ENCODE results near the gene DYNLT2. TPM values are rescaled to one million over a fixed set of nuclear protein-coding genes. Genes with fewer than 3 reads are reported as not detected.

Gene DYNLT2
- total and polyA plus RNA-seq, 2 of the 13 experiments (the other 11 are each of a cell fraction or from before 2014, with no cell fraction given): 2.1 to 4.3 TPM

DNA sequence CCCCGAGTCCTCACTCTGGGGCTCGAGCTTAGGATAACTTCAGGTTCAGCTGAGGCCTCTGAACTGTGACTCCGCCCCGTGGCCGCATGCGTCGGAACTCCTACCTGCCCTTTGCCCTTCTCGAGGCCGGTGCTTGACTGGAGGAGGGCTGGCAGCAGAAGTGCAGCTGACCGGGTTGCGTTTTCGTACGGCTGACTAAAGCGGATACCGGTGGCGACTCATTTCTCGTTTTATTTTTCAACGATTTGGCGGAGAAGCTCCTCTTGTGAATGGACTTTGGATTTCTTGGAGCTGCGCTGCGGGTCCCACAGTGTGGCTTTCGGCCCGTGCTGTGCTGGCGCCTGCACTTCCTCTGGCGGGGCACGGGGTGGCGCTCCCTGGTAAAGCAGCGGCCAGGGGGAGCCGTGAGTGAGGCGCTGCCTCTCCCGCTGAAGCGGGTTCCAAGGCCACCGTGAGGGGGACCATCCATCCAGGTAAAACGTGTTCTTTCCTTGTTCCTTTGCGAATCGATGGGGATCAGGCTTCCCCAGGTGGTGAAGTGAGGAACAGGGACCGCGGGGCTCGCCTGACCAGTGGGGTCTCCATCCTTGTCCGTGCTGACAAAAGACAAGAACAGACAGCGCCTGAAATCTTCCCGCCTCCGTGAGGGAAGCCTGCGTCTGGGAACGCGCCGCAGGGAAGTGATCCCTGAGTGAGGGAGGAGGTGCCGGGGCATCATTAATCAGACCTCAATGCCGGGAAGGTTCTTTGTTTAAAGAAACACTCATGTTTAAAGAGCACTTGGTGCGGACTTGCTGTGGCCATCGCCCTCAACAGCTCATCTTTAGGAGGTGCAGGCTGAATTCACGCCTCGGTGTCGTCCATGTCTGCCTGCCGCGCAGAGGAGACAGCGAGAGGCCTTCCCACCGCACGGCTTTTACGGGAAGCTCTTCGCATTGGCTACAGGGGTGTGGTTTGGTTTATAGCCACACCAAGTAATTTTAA, 38.9 kb upstream of the DYNLT2 start (continued):
- TF ChIP-seq, protein P1, sequence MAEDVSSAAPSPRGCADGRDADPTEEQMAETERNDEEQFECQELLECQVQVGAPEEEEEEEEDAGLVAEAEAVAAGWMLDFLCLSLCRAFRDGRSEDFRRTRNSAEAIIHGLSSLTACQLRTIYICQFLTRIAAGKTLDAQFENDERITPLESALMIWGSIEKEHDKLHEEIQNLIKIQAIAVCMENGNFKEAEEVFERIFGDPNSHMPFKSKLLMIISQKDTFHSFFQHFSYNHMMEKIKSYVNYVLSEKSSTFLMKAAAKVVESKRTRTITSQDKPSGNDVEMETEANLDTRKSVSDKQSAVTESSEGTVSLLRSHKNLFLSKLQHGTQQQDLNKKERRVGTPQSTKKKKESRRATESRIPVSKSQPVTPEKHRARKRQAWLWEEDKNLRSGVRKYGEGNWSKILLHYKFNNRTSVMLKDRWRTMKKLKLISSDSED (CRISPR knock-in tag; IDR thresholded peaks at IDR 0.05): no peak
- TF ChIP-seq KMT2B (CRISPR knock-in tag; IDR thresholded peaks at IDR 0.05) (peak; percentile 62), ZNF761 (CRISPR knock-in tag; conservative IDR thresholded peaks at IDR 0.05) (peak; percentile 92), PHF8 (CRISPR knock-in tag; IDR thresholded peaks at IDR 0.05) (peak; percentile 84), ZNF350 (CRISPR knock-in tag; IDR thresholded peaks at IDR 0.05; ENCODE audit: borderline replicate concordance, low read depth) (peak; percentile 75; the same call in 1 of the 2 replicates), SRF (IDR thresholded peaks at IDR 0.05; ENCODE audit: low read depth, low read length) (no peak), ZNF724P (CRISPR knock-in tag; IDR thresholded peaks at IDR 0.05; ENCODE audit: borderline replicate concordance) (peak; percentile 92), HMG20A (CRISPR knock-in tag; IDR thresholded peaks at IDR 0.05; ENCODE audit: borderline replicate concordance) (peak; percentile 29; the same call in 1 of the 2 replicates), BCL6 (CRISPR knock-in tag; IDR thresholded peaks at IDR 0.05) (peak; percentile 72), ONECUT2 (CRISPR knock-in tag; IDR thresholded peaks at IDR 0.05) (no peak), MED13 (CRISPR knock-in tag; IDR thresholded peaks at IDR 0.05) (0 out of 2 replicates have a peak, but pooled peaks have one; percentile 17), HHEX (CRISPR knock-in tag; IDR thresholded peaks at IDR 0.05) (peak; percentile 23; the same call in 1 of the 2 replicates), FLYWCH1 (CRISPR knock-in tag; IDR thresholded peaks at IDR 0.05) (peak; percentile 17; the same call in 1 of the 2 replicates)
- TF ChIP-seq, protein P2, sequence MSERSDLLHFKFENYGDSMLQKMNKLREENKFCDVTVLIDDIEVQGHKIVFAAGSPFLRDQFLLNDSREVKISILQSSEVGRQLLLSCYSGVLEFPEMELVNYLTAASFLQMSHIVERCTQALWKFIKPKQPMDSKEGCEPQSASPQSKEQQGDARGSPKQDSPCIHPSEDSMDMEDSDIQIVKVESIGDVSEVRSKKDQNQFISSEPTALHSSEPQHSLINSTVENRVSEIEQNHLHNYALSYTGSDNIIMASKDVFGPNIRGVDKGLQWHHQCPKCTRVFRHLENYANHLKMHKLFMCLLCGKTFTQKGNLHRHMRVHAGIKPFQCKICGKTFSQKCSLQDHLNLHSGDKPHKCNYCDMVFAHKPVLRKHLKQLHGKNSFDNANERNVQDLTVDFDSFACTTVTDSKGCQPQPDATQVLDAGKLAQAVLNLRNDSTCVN (CRISPR knock-in tag; IDR thresholded peaks at IDR 0.05; ENCODE audit: borderline replicate concordance): 0 out of 2 replicates have a peak, but pooled peaks have one; percentile 40
- TF ChIP-seq, protein P3, sequence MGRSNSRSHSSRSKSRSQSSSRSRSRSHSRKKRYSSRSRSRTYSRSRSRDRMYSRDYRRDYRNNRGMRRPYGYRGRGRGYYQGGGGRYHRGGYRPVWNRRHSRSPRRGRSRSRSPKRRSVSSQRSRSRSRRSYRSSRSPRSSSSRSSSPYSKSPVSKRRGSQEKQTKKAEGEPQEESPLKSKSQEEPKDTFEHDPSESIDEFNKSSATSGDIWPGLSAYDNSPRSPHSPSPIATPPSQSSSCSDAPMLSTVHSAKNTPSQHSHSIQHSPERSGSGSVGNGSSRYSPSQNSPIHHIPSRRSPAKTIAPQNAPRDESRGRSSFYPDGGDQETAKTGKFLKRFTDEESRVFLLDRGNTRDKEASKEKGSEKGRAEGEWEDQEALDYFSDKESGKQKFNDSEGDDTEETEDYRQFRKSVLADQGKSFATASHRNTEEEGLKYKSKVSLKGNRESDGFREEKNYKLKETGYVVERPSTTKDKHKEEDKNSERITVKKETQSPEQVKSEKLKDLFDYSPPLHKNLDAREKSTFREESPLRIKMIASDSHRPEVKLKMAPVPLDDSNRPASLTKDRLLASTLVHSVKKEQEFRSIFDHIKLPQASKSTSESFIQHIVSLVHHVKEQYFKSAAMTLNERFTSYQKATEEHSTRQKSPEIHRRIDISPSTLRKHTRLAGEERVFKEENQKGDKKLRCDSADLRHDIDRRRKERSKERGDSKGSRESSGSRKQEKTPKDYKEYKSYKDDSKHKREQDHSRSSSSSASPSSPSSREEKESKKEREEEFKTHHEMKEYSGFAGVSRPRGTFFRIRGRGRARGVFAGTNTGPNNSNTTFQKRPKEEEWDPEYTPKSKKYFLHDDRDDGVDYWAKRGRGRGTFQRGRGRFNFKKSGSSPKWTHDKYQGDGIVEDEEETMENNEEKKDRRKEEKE (IDR thresholded peaks at IDR 0.05): no peak
- TF ChIP-seq, protein P4, sequence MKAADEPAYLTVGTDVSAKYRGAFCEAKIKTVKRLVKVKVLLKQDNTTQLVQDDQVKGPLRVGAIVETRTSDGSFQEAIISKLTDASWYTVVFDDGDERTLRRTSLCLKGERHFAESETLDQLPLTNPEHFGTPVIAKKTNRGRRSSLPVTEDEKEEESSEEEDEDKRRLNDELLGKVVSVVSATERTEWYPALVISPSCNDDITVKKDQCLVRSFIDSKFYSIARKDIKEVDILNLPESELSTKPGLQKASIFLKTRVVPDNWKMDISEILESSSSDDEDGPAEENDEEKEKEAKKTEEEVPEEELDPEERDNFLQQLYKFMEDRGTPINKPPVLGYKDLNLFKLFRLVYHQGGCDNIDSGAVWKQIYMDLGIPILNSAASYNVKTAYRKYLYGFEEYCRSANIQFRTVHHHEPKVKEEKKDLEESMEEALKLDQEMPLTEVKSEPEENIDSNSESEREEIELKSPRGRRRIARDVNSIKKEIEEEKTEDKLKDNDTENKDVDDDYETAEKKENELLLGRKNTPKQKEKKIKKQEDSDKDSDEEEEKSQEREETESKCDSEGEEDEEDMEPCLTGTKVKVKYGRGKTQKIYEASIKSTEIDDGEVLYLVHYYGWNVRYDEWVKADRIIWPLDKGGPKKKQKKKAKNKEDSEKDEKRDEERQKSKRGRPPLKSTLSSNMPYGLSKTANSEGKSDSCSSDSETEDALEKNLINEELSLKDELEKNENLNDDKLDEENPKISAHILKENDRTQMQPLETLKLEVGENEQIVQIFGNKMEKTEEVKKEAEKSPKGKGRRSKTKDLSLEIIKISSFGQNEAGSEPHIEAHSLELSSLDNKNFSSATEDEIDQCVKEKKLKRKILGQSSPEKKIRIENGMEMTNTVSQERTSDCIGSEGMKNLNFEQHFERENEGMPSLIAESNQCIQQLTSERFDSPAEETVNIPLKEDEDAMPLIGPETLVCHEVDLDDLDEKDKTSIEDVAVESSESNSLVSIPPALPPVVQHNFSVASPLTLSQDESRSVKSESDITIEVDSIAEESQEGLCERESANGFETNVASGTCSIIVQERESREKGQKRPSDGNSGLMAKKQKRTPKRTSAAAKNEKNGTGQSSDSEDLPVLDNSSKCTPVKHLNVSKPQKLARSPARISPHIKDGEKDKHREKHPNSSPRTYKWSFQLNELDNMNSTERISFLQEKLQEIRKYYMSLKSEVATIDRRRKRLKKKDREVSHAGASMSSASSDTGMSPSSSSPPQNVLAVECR (CRISPR knock-in tag; IDR thresholded peaks at IDR 0.05; ENCODE audit: borderline replicate concordance): peak; percentile 86
- TF ChIP-seq, protein P5, sequence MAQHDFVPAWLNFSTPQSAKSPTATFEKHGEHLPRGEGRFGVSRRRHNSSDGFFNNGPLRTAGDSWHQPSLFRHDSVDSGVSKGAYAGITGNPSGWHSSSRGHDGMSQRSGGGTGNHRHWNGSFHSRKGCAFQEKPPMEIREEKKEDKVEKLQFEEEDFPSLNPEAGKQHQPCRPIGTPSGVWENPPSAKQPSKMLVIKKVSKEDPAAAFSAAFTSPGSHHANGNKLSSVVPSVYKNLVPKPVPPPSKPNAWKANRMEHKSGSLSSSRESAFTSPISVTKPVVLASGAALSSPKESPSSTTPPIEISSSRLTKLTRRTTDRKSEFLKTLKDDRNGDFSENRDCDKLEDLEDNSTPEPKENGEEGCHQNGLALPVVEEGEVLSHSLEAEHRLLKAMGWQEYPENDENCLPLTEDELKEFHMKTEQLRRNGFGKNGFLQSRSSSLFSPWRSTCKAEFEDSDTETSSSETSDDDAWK (CRISPR knock-in tag; IDR thresholded peaks at IDR 0.05): no peak

Measured in HepG2 (cell line).